Measurements from ENCODE around the gene NFATC2IP. TPM values are rescaled to one million over a fixed set of nuclear protein-coding genes. Genes with fewer than 3 reads are reported as not detected.

The NFATC2IP gene
- total and polyA plus RNA-seq, 2 of the 8 experiments (the other 6 are each of a cell fraction or from before 2014, with no cell fraction given), result 54.4 to 71.5 TPM

- Histone ChIP-seq H3K79me2 (ENCODE audit: control insufficient read depth in 1 of 2, insufficient read depth in 2 of 2, low read length in 2 of 2) (no peaks in the 10 kb centered on the region), H2BK20ac (ENCODE audit: low read length) (no peak overlapping the region), H3K4me2 (ENCODE audit: insufficient read depth in 1 of 2, low read depth in 2 of 2, low read length in 2 of 2) (peak overlapping the region; percentile 80 to 96), H3K4me3 (ENCODE audit: extremely low read depth in 1 of 4, insufficient read depth in 2 of 4, low read depth in 3 of 4, low read length in 4 of 4) (peak overlapping the region; percentile 58 to 80 (median 76)), H2BK120ac (replicated peaks; ENCODE audit: low read depth, low read length) (no peak overlapping the region), H4K20me1 (replicated peaks in 1 of 2; ENCODE audit: control insufficient read depth in 1 of 2, insufficient read depth in 2 of 2, low read length in 2 of 2) (no peaks in the 10 kb centered on the region), H3K23ac (ENCODE audit: insufficient read length) (no peak overlapping the region), H3K23me2 (ENCODE audit: low read depth, low read length) (peaks cover 13% of the 10 kb centered on the region), H4K91ac (replicated peaks; ENCODE audit: insufficient read length, low read length) (peak overlapping the region; percentile 34), H3K14ac (ENCODE audit: insufficient read length) (no peak overlapping the region), H3K4ac (replicated peaks; ENCODE audit: insufficient read length, low read depth, low read length) (no peak overlapping the region), H3K9ac (replicated peaks in 1 of 4; ENCODE audit: extremely low read depth in 1 of 4, low read depth in 3 of 4, low read length in 3 of 4) (peak overlapping the region in 2 of 4 experiments; percentile 49; a peak in 3 of 7 replicates), H4K5ac (ENCODE audit: insufficient read length, low read depth, low read length) (peak overlapping the region; percentile 67), H3K56ac (replicated peaks; ENCODE audit: insufficient read length, low read depth, low read length) (peak overlapping the region; percentile 8), H4K8ac (ENCODE audit: extremely low read depth, insufficient read depth, low read length) (peak overlapping the region; percentile 19; the same call in 1 of the 2 replicates), H2BK15ac (ENCODE audit: low read length) (peak overlapping the region; percentile 98), H2BK12ac (ENCODE audit: low read depth, low read length) (peak overlapping the region; percentile 27; the same call in 1 of the 2 replicates), H3K27me3 (replicated peaks in 1 of 4; ENCODE audit: control insufficient read depth in 3 of 4, extremely low read depth in 1 of 4, insufficient read depth in 3 of 4, low read length in 3 of 4) (no peaks in the 10 kb centered on the region), H3K4me1 (replicated peaks in 1 of 4; ENCODE audit: control insufficient read depth in 3 of 4, insufficient read depth in 4 of 4, low read length in 3 of 4) (peaks cover 0 to 6% (median 0%) of the 10 kb centered on the region in 4 experiments; a peak in 3 of 7 replicates), H2BK5ac (ENCODE audit: low read depth, low read length) (peak overlapping the region; percentile 92; the same call in 1 of the 2 replicates), H3K18ac (ENCODE audit: extremely low read depth, low read length) (peak overlapping the region; percentile 15), H3K79me1 (ENCODE audit: low read depth, low read length) (no peaks in the 10 kb centered on the region), H2AK5ac (ENCODE audit: low read depth, low read length) (no peak overlapping the region), H3K27ac (ENCODE audit: low read depth, low read length) (peak overlapping the region; percentile 50; the same call in 1 of the 2 replicates), H3K36me3 (ENCODE audit: control insufficient read depth in 2 of 4, insufficient read depth in 4 of 4, low read length in 3 of 4) (peaks cover 0 to 5% (median 0%) of the 10 kb centered on the region in 4 experiments; a peak in 3 of 8 replicates), H3K9me3 (ENCODE audit: insufficient read depth in 2 of 2, low read depth in 1 of 2, low read length in 1 of 2) (no peaks in the 10 kb centered on the region), H2AFZ (ENCODE audit: low read length) (peak overlapping the region; percentile 71)
- TF ChIP-seq E2F6 (IDR thresholded peaks at IDR 0.05), result 0 out of 2 replicates have a peak, but pooled peaks have one; percentile 14
- no peak for TF ChIP-seq BACH1 (IDR thresholded peaks at IDR 0.05; ENCODE audit: low read length)
- no peak for TF ChIP-seq SIRT6 (IDR thresholded peaks at IDR 0.05; ENCODE audit: low read length)
- FAIRE-seq (no peak), DNase-seq (ENCODE audit: low read depth in 1 of 2, low spot score in 2 of 2) (no peak)
- POLR2A ChIA-PET (ENCODE audit: partially characterized antibody), result interaction anchor here (0.6 to 3.8 kb wide), 17 partner anchors 9 to 96 kb away, joined by 3 to 17 read pairs (median 4); partner anchors contain the start of genes ATP2A1, CD19, NFATC2IP and SH2B1
- CTCF ChIA-PET (ENCODE audit: partially characterized antibody), result interaction anchor here (0.6 to 3.9 kb wide), 17 partner anchors 7 to 77 kb away, joined by 3 to 31 read pairs (median 4); no protein-coding TSS in a partner anchor
- WGBS, 2 experiments (ENCODE audit: extremely low coverage in 1 of 2, insufficient coverage in 1 of 2, insufficient read length in 1 of 2, insufficient replicate concordance in 2 of 2, low coverage in 1 of 2, low lambda C conversion rate in 2 of 2, missing lambda C conversion rate in 1 of 2), result 48% methylated on average over 11 of the region's 13 CpGs; no CpG with 5 or more reads in 1 of the 2 experiments
These were observed 26.9 kb upstream of the NFATC2IP start for GRCh38 chr16:28923652-28924398.

Measured in H1 (cell line).